ENCODE results near the gene DEK. TPM values are rescaled to one million over a fixed set of nuclear protein-coding genes. Genes with fewer than 3 reads are reported as not detected.

DEK gene
- total RNA-seq, 1 donor from 2014 or later = 207 TPM

DNA sequence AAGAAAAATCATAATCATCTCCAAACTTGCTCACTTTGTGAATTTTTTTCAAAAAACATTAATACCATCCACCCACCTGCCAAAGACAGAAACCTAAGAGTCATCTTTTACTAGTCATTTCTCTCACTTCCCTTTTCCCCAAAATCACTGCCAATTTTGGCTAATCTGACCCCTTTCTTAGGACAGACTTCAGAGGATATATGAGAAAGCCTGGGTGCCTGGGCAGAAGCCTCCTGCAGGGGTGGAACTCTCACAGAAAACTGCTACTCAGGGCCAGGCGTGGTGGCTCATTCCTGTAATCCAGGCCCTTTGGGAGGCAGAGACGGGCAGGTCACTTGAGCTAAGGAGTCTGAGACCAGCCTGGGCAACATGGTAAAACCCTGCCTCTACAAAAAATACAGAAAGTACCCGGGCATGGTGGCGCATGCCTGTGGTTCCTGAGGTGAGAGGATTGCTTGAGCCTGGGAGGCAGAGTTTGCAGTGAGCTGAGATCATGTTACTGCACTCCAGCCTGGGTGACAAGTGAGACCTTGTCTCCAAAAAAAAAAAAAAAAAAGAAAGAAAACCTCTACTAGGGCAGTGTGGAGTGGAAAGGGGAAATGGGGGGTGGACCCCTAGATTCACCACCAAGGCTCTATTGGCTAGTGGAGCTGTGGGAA is 3.8 kb downstream of the DEK start:
- Mint-ChIP-seq H3K9me3 (no peaks in the 10 kb centered on the region), H3K27ac (ENCODE audit: unreplicated experiment) (no peak overlapping the region), H3K4me1 (peaks cover 52% of the 10 kb centered on the region), H3K4me3 (peak overlapping the region; percentile 95), H3K27me3 (ENCODE audit: low read depth) (no peaks in the 10 kb centered on the region), H3K36me3 (ENCODE audit: low read depth) (peaks cover 23% of the 10 kb centered on the region)
- TF ChIP-seq, protein P1, sequence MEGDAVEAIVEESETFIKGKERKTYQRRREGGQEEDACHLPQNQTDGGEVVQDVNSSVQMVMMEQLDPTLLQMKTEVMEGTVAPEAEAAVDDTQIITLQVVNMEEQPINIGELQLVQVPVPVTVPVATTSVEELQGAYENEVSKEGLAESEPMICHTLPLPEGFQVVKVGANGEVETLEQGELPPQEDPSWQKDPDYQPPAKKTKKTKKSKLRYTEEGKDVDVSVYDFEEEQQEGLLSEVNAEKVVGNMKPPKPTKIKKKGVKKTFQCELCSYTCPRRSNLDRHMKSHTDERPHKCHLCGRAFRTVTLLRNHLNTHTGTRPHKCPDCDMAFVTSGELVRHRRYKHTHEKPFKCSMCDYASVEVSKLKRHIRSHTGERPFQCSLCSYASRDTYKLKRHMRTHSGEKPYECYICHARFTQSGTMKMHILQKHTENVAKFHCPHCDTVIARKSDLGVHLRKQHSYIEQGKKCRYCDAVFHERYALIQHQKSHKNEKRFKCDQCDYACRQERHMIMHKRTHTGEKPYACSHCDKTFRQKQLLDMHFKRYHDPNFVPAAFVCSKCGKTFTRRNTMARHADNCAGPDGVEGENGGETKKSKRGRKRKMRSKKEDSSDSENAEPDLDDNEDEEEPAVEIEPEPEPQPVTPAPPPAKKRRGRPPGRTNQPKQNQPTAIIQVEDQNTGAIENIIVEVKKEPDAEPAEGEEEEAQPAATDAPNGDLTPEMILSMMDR (conservative IDR thresholded peaks at IDR 0.05) = no peak
- no peak for DNase-seq (ENCODE audit: low read depth, low spot score)

DNA sequence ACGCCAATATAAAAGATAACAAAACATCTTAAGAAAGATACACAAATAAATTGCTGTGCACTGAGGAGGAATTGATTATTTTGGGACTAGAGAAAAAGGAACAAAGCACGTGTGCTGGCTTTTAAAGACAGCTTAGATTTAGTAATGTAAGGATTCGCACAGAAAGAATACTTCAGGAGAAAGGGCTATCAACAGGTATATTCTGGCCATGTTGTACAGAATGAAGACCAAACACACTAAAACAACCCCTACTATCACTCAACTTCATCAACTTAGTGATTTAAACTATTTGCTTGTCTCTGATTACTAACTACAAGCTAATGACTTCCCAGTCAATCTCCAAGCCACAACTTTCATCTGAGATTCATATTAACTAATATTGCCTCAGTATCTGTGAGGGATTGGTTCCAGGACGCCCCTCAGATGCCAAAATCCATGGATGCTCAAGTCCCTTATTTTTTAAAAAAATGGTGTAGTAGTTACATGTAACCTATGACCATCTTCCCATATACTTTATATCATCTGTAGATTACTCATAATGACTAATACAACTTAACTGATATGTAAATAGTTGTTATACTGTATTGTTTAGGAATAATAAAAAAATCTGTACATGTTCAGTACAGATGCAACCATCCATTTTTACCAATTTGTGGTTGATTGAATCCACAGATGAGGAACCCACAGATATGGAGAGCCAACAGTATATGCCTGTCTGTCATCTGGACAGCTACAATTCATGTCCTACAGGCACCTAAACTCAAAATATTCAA is 4.5 kb downstream of the DEK start:
- TF ChIP-seq, protein P1 (conservative IDR thresholded peaks at IDR 0.05) = no peak
- H3K27me3 Mint-ChIP-seq (ENCODE audit: low read depth) = no peaks in the 10 kb centered on the region
- peaks cover 45% of the 10 kb centered on the region for H3K4me1 Mint-ChIP-seq
- no peak for DNase-seq (ENCODE audit: low read depth, low spot score)
- H3K4me3 Mint-ChIP-seq = peak overlapping the region; percentile 95
- H3K9me3 Mint-ChIP-seq = no peaks in the 10 kb centered on the region
- no peak overlapping the region for H3K27ac Mint-ChIP-seq (ENCODE audit: unreplicated experiment)
- peaks cover 27% of the 10 kb centered on the region for H3K36me3 Mint-ChIP-seq (ENCODE audit: low read depth)

DNA sequence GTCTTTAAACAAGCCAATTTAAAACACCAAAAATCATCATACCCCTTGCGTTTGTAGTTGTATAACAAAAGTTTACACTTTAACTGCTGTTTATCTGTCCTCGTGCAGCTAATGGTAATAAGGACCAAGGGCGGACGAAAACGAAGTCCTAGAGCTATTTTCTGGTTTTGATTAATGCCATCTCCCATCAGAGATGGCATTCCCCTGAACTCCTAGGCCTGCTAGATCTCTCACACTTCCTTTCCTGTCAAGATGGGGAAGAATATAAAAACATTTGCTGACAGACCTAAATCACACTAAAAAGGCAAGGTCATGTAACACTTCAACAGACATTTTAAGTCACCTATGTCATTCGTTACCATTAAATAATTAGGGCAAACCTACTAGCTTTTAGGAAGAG is 9.5 kb downstream of the DEK start:
- TF ChIP-seq, protein P1 (conservative IDR thresholded peaks at IDR 0.05) = no peak
- no peak overlapping the region for H3K4me3 Mint-ChIP-seq
- peaks cover 23% of the 10 kb centered on the region for H3K36me3 Mint-ChIP-seq (ENCODE audit: low read depth)
- H3K9me3 Mint-ChIP-seq = no peaks in the 10 kb centered on the region
- H3K27ac Mint-ChIP-seq (ENCODE audit: unreplicated experiment) = no peak overlapping the region
- no peaks in the 10 kb centered on the region for H3K27me3 Mint-ChIP-seq (ENCODE audit: low read depth)
- no peak for DNase-seq (ENCODE audit: low read depth, low spot score)
- H3K4me1 Mint-ChIP-seq = peaks cover 5% of the 10 kb centered on the region

DNA sequence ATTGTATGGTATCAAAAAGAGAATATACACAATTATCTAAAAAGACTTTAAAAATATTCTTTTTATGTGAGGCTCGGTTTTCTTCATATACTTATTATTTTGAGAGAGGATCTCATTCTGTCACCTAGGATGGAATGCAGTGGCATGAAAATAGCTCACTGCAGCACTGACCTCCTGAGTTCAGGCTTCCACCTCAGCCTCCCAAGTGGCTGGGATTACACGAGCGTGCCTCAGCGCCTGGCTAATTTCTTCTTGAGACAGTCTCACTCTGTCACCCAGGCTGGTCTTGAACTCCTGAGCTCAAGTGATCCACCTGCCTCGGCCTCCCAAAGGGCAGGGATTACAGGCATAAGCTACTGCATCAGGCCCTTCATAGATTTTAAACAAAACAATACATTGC is 10.7 kb downstream of the DEK start:
- no peak for DNase-seq (ENCODE audit: low read depth, low spot score)
- peaks cover 22% of the 10 kb centered on the region for H3K36me3 Mint-ChIP-seq (ENCODE audit: low read depth)
- H3K4me1 Mint-ChIP-seq = no peaks in the 10 kb centered on the region
- H3K27me3 Mint-ChIP-seq (ENCODE audit: low read depth) = no peaks in the 10 kb centered on the region
- TF ChIP-seq, protein P1 (conservative IDR thresholded peaks at IDR 0.05) = no peak
- no peaks in the 10 kb centered on the region for H3K9me3 Mint-ChIP-seq
- no peak overlapping the region for H3K4me3 Mint-ChIP-seq
- no peak overlapping the region for H3K27ac Mint-ChIP-seq (ENCODE audit: unreplicated experiment)

DNA sequence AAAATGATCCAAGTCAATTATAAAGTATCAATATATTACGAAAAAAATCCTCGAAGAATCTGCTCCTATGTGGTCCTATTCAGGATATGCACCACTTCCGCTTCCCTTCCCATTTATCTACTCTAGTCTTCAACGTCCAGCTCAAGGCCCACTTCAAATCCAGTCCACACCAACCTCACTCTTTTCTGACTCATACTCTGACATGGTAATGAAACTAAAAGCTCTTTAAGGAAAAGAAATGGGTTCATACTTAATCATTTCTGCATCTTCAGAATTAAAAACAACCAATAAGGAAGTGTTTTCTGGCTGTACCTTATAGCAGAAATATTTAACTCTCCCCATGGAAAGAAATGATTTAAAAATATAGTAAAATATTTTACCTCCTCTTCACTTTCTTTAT is 15.1 kb downstream of the DEK start:
- no peaks in the 10 kb centered on the region for H3K4me1 Mint-ChIP-seq
- H3K9me3 Mint-ChIP-seq = no peaks in the 10 kb centered on the region
- H3K27ac Mint-ChIP-seq (ENCODE audit: unreplicated experiment) = no peak overlapping the region
- no peak for DNase-seq (ENCODE audit: low read depth, low spot score)
- H3K36me3 Mint-ChIP-seq (ENCODE audit: low read depth) = peaks cover 19% of the 10 kb centered on the region
- H3K4me3 Mint-ChIP-seq = no peak overlapping the region
- TF ChIP-seq, protein P1 (conservative IDR thresholded peaks at IDR 0.05) = no peak
- H3K27me3 Mint-ChIP-seq (ENCODE audit: low read depth) = no peaks in the 10 kb centered on the region

Measured in neural crest cell (in vitro differentiated cells).